Psoas muscle (tissue), 8 donors: ENCODE measurements around the gene RPS6KA2. TPM values are rescaled to one million over a fixed set of nuclear protein-coding genes. Genes with fewer than 3 reads are reported as not detected.

Experiments used
- ATAC-seq, 4 donors: fragments of 200-7000 bp; cut with Tn5 transposase; one replicate each; pipeline ENCODE4 v1.9.1; 2020; ENCODE audit warnings: moderate library complexity in 3 of 4, mild to moderate bottlenecking in 2 of 4
- DNase-seq, 2 donors: peaks; one replicate each; pipeline ENCODE4 v3.0.0-alpha.2; 2020
- H3K27ac ChIP-seq: fragments of 200-600 bp; one replicate; pipeline ENCODE4 v1.8.0; 2022
- H3K27me3 ChIP-seq, 3 donors: fragments of 200-600 bp in 1 of 3; one replicate each; pipeline versions ENCODE4 v1.6.1 to v1.8.0; 2013 to 2022; ENCODE audit warnings: low read length in 2 of 3, mild to moderate bottlenecking in 2 of 3, moderate library complexity in 1 of 3; ENCODE audit not compliant: insufficient read depth in 3 of 3
- H3K36me3 ChIP-seq, 2 donors: fragments of 200-600 bp in 1 of 2; one replicate each; pipeline versions ENCODE4 v1.6.1 to v1.8.0; 2013 to 2022; ENCODE audit warnings: low read depth in 1 of 2, mild to moderate bottlenecking in 1 of 2, moderate library complexity in 1 of 2; ENCODE audit not compliant: insufficient read depth in 1 of 2
- H3K4me1 ChIP-seq: fragments of 200-600 bp; one replicate; pipeline ENCODE4 v1.8.0; 2022
- H3K4me3 ChIP-seq: fragments of 200-600 bp; one replicate; pipeline ENCODE4 v1.8.0; 2022; ENCODE audit warnings: mild to moderate bottlenecking
- H3K9me3 ChIP-seq: fragments of 200-600 bp; one replicate; pipeline ENCODE4 v1.8.0; 2022
- WGBS, 3 donors: extraction: QIAGEN DNeasy Blood & Tissue Kit; methylation state at CpG; one replicate each; pipeline versions ENCODE4 v1.1.6 to v1.1.7; 2013; 5-methylcytosine and 5-hydroxymethylcytosine counted together
- intact Hi-C, 2 donors: fragments of 100-400 bp; cut with DNase I; formaldehyde crosslinking; loops; one replicate each; pipeline versions ENCODE4 v1.11.0 to v1.14.2; 2022
- polyA plus RNA-seq, 3 donors: library from polyadenylated mRNA; stranded (reverse); fragments of 200-250 nt; gene quantifications; one replicate each; pipeline ENCODE4 v1.2.3, GENCODE V29; 2013
- total RNA-seq, 4 donors: library from RNA; stranded (reverse); fragmentation: NEBNext Ultra II Directional in 2 of 4; extraction: Animal tissue kit (Norgen Biotek cat#: 25700) in 2 of 4; gene quantifications; one replicate each; pipeline versions ENCODE4 v1.2.1 to v1.2.4, GENCODE V29; 2021 to 2023
- TF ChIP-seq, protein P1 (sequence below): fragments of 200-600 bp; IDR thresholded peaks from one replicate; pipeline ENCODE4 v1.8.0; 2022; ENCODE audit warnings: antibody characterized with exemption
- donor health status: healthy with polysubstance abuse.
- donor health status: DM: no; HTN: no; CAD: no; lungs with moderate emphysema.
- donor health status: Bipolar disorder and iron deficiency.
- donor health status: healthy.
- donor health status: DM: yes; HTN: yes; CAD: no.
- donor health status: DM: no; HTN: no; CAD: no.
- donor health status: DM: no; HTN: no; CAD: no.
- donor health status: DM: yes; HTN: yes; CAD: no.

Gene RPS6KA2
- total and polyA plus RNA-seq, 7 donors = 7.8 to 40.4 (median 20.0) TPM

DNA sequence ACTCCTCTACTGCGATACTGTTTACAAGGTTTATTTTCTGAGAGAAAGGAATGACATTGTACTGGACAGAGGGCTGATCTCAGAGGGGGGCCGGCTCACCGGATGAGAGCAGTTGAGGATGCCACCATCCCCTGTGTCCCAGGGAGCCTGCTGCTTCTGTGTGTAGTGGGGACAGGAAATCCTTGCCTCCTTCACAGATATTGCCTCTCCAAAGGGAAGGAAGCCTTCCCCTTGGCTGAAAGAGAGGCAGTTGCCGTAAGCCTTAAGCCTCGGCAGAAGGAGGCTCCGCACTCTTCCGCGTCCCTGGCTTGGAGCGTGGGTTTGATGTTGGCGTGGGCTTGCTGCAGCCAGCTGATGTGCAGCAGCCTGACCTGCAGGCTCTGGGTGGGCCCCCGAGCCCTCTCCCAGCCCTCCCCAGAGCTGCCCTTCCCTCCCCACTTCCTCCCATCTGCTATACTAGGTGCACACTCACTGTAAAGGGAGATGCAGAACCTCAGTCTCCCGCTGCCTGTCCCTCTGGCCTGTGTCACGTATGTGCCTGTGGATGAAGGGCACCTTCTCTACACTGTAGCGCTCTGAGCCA is 45.7 kb upstream of the RPS6KA2 start:
- no peak overlapping the region for H3K27ac ChIP-seq
- 55 to 68% (median 63%) methylated on average over 14 of the region's 14 CpGs for WGBS, 3 donors
- intact Hi-C loops = no loop called here

DNA sequence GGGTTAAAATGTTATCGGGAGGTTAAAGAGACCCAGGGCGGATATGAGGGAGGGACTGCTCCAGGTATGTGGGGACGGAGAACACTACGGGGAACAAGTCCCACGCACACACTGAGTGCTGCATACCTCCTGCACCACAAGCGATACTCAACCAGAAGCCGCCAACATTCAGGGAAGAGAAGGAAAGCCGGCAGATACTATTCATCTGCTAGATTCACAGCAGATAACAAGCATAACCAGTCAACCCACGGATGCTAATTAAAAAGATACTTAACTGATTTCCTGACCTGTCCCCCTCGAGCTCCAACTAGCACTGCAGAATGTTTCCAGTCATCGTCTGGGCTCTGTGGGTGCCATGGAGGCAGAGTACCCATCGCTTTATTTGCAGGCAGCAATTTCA is 45.1 kb upstream of the RPS6KA2 start:
- H3K27ac ChIP-seq = no peak overlapping the region
- TF ChIP-seq, protein P1, sequence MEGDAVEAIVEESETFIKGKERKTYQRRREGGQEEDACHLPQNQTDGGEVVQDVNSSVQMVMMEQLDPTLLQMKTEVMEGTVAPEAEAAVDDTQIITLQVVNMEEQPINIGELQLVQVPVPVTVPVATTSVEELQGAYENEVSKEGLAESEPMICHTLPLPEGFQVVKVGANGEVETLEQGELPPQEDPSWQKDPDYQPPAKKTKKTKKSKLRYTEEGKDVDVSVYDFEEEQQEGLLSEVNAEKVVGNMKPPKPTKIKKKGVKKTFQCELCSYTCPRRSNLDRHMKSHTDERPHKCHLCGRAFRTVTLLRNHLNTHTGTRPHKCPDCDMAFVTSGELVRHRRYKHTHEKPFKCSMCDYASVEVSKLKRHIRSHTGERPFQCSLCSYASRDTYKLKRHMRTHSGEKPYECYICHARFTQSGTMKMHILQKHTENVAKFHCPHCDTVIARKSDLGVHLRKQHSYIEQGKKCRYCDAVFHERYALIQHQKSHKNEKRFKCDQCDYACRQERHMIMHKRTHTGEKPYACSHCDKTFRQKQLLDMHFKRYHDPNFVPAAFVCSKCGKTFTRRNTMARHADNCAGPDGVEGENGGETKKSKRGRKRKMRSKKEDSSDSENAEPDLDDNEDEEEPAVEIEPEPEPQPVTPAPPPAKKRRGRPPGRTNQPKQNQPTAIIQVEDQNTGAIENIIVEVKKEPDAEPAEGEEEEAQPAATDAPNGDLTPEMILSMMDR = no peak
- intact Hi-C loops = no loop called here
- DNase-seq = no peak
- no peaks in the 10 kb centered on the region for H3K9me3 ChIP-seq
- H3K36me3 ChIP-seq = no peaks in the 10 kb centered on the region
- WGBS, 3 donors = 57 to 67% (median 61%) methylated on average over 12 of the region's 12 CpGs
- ATAC-seq = no peak
- H3K4me3 ChIP-seq = no peak overlapping the region
- H3K27me3 ChIP-seq = no peaks in the 10 kb centered on the region
- peaks cover 14% of the 10 kb centered on the region for H3K4me1 ChIP-seq

More for the DNA sequence above, 45.7 kb upstream of the RPS6KA2 start:
- H3K4me1 ChIP-seq = peaks cover 14% of the 10 kb centered on the region
- TF ChIP-seq, protein P1 = no peak
- H3K27me3 ChIP-seq = no peaks in the 10 kb centered on the region
- no peak overlapping the region for H3K4me3 ChIP-seq
- ATAC-seq (peak in 1 of 4 donors; percentile 28), DNase-seq (no peak)
- H3K36me3 ChIP-seq = no peaks in the 10 kb centered on the region
- H3K9me3 ChIP-seq = no peaks in the 10 kb centered on the region

DNA sequence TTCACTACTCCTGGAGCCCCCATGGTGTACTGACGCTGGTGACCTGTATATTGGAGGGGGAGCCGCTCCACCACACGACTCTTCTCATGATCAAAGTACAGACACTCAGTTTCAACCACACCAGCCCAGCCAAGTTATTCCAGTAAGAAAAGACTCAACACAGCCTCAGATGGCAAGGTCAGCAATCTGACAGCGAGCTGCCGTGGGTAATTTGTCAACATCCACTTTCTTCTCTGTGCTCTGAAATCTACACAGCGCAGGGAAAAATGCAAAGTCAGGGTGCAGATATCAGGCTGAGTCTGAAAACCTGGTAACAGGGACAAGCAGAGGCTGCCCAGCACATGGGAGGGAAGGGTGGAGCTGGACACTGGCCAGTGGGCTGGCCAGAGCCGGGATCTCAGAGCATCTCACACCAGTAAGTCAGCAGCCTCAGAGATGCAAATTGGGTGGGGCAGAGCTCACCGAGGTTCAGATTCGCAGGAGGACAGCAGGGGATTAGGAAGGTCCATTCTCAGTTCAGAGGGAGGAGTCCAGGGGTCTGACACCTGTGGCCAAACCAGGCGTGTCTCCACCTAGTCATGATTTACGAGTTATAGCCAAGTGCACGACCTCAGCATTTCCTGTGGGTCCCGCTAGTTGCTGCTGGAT is 44.5 kb upstream of the RPS6KA2 start:
- ATAC-seq (peak in 3 of 4 donors; percentile 42 to 51 (median 43)), DNase-seq (no peak)
- H3K27me3 ChIP-seq = no peaks in the 10 kb centered on the region
- peaks cover 14% of the 10 kb centered on the region for H3K4me1 ChIP-seq
- 34 to 54% (median 40%) methylated on average over 13 of the region's 13 CpGs for WGBS, 3 donors
- H3K27ac ChIP-seq = no peak overlapping the region
- no peak overlapping the region for H3K4me3 ChIP-seq
- no peaks in the 10 kb centered on the region for H3K9me3 ChIP-seq
- TF ChIP-seq, protein P1 = no peak
- intact Hi-C loops = no loop called here
- no peaks in the 10 kb centered on the region for H3K36me3 ChIP-seq

DNA sequence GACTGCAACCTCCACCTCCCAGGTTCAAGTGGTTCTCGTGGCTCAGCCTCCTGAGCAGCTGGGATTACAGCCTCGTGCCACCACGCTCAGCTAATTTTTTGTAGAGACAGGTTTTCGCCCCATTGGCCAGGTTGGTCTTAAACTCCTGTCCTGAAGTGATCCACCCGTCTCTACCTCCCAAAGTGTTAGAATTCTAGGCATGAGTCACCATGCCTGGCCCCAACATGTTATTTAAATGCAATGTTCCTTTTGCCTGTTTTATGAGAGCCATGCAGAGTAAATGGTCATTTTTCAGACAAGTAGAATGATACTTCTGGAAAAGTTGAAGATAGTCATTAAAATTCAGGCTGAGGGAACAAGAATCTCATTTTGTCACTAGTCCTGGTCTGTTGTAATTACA is 43.8 kb upstream of the RPS6KA2 start:
- ATAC-seq (no peak), DNase-seq (no peak)
- intact Hi-C loops = no loop called here
- TF ChIP-seq, protein P1 = no peak
- peaks cover 14% of the 10 kb centered on the region for H3K4me1 ChIP-seq
- no peak overlapping the region for H3K4me3 ChIP-seq
- 88 to 99% (median 93%) methylated on average over 5 of the region's 5 CpGs for WGBS, 3 donors
- H3K9me3 ChIP-seq = no peaks in the 10 kb centered on the region
- no peaks in the 10 kb centered on the region for H3K27me3 ChIP-seq
- H3K27ac ChIP-seq = no peak overlapping the region
- no peaks in the 10 kb centered on the region for H3K36me3 ChIP-seq
